Embryonic facial prominence (tissue), 1 donor: Measurements from ENCODE around the gene NDC1.

Experiments
- DNase-seq: peaks from one replicate; pipeline ENCODE4 v3.0.0-alpha.2; 2016; ENCODE audit errors: extremely low spot score

NDC1 gene

GRCh38 chr1:53731779-53732305 lies 106.3 kb downstream of the NDC1 start:
- DNase-seq: no peak

- no peak for DNase-seq
Measured at GRCh38 chr1:53731043-53731600, 107.0 kb downstream of the NDC1 start.

- DNase-seq: no peak
Measured at GRCh38 chr1:53730224-53730865, 107.8 kb downstream of the NDC1 start.

GRCh38 chr1:53729456-53730223 lies 108.5 kb downstream of the NDC1 start:
- no peak for DNase-seq

- no peak for DNase-seq
Measured at GRCh38 chr1:53728702-53729455, 109.2 kb downstream of the NDC1 start.

- no peak for DNase-seq
Measured at GRCh38 chr1:53728196-53728595, 109.9 kb downstream of the NDC1 start.

- no peak for DNase-seq
Measured at GRCh38 chr1:53727461-53728092, 110.5 kb downstream of the NDC1 start.

GRCh38 chr1:53726009-53726600 lies 112.0 kb downstream of the NDC1 start:
- no peak for DNase-seq

DNA sequence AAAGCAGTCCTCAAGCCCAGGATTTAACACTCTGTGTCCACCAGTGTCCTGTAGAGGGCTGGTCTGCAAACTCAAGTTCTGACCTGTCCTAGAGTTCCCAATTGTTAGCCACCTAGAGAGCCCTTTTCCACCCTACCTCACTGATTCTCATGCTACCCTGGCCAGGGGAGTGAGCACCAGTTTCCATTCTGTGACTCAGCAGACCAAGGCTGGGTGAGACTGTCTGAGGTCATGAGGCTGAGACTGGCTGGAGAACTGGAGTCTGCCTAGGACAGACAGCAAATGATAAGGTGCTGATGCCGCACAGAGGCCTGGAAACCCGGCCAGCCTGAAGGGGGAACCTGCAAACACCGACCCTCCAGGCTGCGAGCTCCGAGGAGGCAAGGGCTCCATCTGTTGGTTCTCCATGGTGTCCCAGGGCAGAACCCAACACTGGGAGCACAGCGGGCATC lies 112.8 kb downstream of the NDC1 start:
- DNase-seq: no peak

GRCh38 chr1:53722025-53722424 lies 116.1 kb downstream of the NDC1 start:
- no peak for DNase-seq

GRCh38 chr1:53721088-53721487 lies 117.0 kb downstream of the NDC1 start:
- no peak for DNase-seq

- no peak for DNase-seq
Measured at GRCh38 chr1:53719469-53719868, 118.6 kb downstream of the NDC1 start.

GRCh38 chr1:53718443-53718842 lies 119.7 kb downstream of the NDC1 start:
- no peak for DNase-seq

DNA sequence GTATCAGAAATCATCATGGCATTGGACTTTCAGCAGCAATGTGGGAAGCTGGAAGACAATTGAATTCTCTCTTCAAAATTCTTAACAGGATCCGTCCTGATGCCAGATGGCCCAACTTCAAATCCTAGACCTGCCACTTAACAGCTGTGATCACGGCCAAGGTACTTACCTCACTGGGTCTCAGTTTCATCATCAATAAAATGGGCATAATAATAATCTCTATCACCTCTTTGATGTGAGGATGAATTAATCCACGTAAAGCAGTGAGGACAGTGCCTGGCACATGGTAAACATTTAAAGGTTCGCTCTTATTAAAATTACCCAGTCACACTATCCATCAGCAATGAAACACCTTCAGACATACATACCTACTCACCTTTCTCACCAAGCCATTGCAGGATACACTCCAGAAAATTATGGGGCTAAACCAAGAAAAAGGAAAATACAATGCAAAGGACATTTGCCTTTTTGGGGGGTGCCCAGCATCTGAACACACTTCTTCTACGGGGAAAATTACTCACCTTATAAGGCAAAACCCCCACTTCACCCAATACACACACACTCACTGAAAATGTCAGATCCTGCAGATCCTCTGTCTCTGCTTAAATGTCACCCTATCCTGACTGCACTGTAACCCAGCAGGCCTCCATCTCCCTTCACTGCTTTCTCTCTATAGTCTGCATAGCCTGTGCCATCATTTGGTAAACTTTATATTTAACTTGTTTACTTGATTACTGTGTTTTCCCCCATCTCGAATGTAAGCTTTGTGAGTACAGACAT lies 120.9 kb downstream of the NDC1 start:
- no peak for DNase-seq

DNA sequence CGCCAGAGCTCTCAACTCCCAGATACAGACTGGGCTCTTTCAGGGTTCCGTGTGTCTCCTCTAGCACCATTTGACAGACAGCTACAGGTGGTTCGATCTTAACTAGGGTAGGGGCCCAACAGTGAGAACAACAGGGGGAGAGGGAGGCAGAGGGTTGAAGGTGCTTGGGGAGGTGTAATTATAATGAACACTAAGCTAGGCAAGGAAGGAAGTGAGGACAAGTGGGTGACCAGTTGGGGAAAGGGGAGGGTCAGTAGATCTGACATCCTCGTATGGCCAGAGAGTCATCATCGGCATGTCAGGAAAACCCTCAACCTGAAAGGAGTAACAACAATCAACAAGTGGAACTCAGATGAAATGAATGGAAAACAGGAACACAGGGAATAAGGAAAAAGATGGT lies 121.9 kb downstream of the NDC1 start:
- no peak for DNase-seq

GRCh38 chr1:53715478-53715877 lies 122.6 kb downstream of the NDC1 start:
- no peak for DNase-seq
